Colon (tissue), 2 donors: ENCODE results near the gene BAX.
"Not testable (repeated sequence)": the region's sequence is repeated elsewhere in the genome, so short reads cannot be mapped to it uniquely, and the experiment has no call there.

Source experiments
- FAIRE-seq: peaks from 2 replicates; lab custom pipeline; 2012; peaks lifted over from hg19 to GRCh38; lab: Jason Lieb, UNC
- donor health status: control.
- donor health status: control.

Gene BAX

GRCh38 chr19:48954595-48955307 is at the start of gene BAX:
TSS of gene BAX (plus strand) at chr19:48954875. CDS start at chr19:48954929, 54 bp downstream.
- FAIRE-seq, result no peak

DNA sequence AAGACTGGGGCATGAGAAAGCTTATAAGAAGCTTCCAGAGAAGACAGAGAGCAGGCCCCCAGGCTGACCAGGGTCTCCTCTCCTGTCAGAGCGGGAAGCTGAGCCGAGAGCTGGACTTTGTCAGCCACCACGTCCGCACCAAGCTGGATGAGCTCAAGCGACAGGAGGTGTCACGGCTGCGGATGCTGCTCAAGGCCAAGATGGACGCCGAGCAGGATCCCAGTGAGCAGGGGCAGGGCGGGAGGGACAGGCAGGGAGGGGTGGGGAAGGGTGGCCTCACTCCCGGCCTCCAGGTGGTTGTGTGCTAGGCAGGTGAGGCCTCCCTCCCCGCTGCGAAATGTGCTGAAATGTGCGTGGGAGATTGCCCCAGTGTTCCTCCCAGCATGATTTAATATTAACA is 49.0 kb upstream of the BAX start:
- FAIRE-seq, result no peak

GRCh38 chr19:48906324-48906723 is 48.4 kb upstream of the BAX start:
- no peak for FAIRE-seq

- no peak for FAIRE-seq
These were observed 47.0 kb upstream of the BAX start for GRCh38 chr19:48907671-48908070.

GRCh38 chr19:48909424-48910077 is 45.1 kb upstream of the BAX start:
- not testable (repeated sequence) for FAIRE-seq

GRCh38 chr19:48910803-48911202 is 43.9 kb upstream of the BAX start:
- no peak for FAIRE-seq

DNA sequence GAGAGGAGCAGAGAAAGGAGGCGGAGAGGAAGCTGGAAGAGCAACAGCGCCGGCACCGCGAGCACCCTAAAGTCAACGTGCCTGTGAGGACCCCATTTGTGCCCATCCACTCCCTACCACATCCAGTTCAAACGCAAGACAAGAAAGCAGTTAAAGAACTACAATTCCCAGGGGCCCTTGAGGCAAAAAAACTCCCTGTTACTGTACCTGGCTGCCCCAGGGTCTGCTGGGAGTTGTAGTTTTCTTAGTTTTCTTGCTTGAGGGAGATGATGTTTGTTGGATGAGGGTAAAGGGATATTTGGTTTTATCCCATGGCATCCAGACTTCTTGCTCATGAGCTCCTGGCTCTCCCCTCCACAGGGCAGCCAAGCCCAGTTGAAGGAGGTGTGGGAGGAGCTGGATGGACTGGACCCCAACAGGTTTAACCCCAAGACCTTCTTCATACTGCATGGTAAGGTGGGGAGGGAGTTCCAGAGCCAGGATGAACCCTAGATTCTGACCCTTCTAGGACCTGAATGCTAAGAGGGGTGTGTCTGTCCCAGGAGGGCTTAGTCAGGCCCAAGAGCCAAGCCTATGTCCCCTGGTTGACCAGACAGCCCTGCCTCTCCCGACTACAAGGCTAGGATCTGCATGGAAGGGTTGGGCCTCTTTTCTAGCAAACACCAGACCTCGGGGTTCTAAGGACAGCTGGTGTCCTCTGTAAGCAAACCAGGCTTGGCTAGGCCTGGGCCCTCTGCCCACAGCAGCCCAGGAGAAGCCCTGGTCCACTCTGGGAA is 41.4 kb upstream of the BAX start:
- no peak for FAIRE-seq

GRCh38 chr19:48914181-48914580 is 40.5 kb upstream of the BAX start:
- FAIRE-seq, result no peak

- FAIRE-seq, result no peak
These were observed 38.9 kb upstream of the BAX start for GRCh38 chr19:48915757-48916156.

- no peak for FAIRE-seq
These were observed 36.6 kb upstream of the BAX start for GRCh38 chr19:48918071-48918470.

DNA sequence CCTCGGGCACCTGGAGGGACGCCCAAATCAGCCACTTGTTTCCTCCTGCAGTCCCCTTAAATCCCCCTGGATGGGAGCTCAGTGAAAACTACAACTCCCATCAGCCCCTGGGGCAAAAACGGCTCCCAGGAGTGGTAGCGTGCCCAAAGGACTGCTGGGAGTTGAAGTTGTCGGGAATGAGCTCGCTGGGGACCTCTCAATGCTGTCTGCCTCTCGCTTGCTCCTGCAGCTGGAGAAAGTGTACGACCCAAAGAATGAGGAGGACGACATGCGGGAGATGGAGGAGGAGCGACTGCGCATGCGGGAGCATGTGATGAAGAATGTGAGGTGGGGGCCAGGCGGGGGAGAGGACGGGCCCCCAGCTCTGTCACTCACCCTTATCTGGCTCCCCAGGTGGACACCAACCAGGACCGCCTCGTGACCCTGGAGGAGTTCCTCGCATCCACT is 35.9 kb upstream of the BAX start:
- FAIRE-seq, result no peak

- FAIRE-seq, result not testable (repeated sequence)
These were observed 35.4 kb upstream of the BAX start for GRCh38 chr19:48919271-48919670.

DNA sequence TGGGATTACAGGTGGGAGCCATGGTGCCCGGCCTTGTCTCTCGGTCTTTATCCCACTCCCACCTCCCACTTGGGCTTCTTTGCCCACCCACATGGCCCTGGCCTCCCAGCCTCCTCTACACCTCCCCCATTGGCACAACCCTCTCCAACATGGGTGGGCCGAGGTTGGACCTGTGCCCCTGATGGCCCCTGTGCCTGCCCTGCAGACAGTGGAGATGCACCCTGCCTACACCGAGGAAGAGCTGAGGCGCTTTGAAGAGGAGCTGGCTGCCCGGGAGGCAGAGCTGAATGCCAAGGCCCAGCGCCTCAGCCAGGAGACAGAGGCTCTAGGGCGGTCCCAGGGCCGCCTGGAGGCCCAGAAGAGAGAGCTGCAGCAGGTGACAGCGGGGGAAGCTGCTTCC is 33.7 kb upstream of the BAX start:
- FAIRE-seq, result no peak

DNA sequence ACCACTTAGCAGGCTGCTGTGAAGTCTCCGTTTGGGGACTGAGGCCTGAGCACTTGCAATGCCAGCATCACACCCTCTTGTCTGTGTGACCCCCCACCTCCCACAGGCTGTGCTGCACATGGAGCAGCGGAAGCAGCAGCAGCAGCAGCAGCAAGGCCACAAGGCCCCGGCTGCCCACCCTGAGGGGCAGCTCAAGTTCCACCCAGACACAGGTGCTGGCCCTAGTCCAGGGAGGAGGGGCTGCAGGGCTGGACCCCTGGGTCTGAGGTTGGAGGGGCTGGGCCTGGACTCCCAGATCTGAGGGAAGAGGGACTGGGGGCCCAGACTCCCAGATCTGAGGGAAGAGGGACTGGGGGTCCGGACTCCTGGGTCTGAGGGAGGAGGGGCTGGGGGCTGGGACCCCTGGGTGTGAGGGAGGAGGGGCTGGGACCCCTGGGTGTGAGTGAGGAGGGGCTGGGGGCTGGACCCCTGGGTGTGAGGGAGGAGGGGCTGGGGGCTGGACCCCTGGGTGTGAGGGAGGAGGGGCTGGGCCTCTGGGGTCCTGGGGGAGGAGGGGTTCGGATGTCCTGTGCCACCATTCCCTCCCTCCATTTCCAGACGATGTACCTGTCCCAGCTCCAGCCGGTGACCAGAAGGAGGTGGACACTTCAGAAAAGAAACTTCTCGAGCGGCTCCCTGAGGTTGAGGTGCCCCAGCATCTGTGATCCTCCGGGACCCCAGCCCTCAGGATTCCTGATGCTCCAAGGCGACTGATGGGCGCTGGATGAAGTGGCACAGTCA is 32.8 kb upstream of the BAX start:
- FAIRE-seq, result no peak

- FAIRE-seq, result no peak
These were observed 31.9 kb upstream of the BAX start for GRCh38 chr19:48922548-48923490.

DNA sequence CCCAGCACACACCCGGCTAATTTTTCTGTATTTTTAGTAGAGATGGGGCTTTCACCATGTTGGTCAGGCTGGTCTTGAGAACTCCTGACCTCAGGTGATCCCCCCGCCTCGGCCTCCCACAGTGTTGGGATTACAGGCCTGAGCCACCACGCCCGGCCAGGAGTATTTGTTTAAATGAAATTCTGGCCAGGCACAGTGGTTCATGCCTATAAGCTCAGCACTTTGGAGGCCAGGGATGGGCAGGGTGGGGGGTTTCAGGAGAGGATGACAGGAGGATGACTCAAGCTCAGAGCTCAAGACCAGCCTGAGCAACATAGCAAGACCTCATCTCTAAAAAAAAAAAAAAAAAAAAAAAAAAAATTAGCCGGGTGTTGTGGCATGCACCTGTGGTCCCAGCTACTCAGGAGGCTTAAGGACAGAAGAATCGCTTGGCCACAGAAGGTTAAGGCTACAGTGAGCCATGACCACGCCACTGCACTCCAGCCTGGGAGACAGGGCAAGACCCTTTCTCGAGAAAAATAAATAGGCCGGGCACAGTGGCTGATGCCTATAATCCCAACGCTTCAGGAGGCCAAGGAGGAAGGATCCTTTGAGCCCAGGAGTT is 29.3 kb upstream of the BAX start:
- FAIRE-seq, result no peak

DNA sequence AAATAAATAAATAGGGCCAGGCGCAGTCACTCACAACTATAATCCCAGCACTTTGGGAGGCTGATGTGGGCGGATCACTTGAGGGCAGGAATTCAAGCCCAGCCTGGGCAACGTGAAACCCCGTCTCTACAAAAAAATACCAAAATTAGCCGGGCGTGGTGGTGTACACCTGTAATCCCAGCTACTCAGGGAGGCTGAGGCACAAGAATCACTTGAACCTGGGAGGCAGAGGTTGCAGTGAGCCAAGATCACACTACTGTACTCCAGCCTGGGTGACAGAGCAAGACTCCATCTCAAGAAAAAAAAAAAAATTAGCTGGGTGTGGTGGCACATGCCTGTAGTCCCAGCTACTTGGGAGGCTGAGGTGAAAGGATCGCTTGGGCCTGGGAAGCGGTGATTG is 28.8 kb upstream of the BAX start:
- not testable (repeated sequence) for FAIRE-seq

DNA sequence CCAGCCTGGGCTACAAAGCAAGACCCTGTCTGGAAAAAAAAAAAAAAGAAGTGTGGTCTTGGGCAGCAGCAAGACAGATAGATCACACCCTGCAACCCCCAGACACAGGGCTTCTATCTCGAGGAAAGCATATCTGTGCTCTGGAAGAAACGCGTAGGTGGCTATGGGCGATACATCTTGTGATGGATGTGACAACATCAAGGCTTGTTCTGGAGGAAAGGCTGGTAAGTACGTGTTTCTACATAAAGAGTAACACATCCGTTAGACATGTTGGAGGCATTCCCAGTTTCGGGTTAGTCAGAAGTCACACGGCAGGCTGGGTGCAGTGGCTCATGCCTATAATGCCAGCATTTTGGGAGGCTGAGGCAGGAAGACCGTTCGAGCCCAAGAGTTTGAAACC is 27.8 kb upstream of the BAX start:
- no peak for FAIRE-seq

- not testable (repeated sequence) for FAIRE-seq
These were observed 27.0 kb upstream of the BAX start for GRCh38 chr19:48927692-48928091.

GRCh38 chr19:48928164-48929025 is 26.3 kb upstream of the BAX start:
- no peak for FAIRE-seq
